ENCODE data around the gene WDR93. TPM values are rescaled to one million over a fixed set of nuclear protein-coding genes. Genes with fewer than 3 reads are reported as not detected.
A peak's percentile ranks its signal among the peaks of the same experiment; 100 is the strongest.

Gene WDR93
- total RNA-seq, 2 donors from 2014 or later = 0.24 to 0.64 TPM

GRCh38 chr15:89746386-89746780 lies 55.8 kb downstream of the WDR93 start:
- Mint-ChIP-seq H3K27ac (no peak overlapping the region), H3K4me3 (no peak overlapping the region), H3K27me3 (ENCODE audit: insufficient read depth) (peaks cover 9% of the 10 kb centered on the region), H3K9me3 (no peaks in the 10 kb centered on the region), H3K36me3 (ENCODE audit: low read depth) (no peaks in the 10 kb centered on the region), H3K4me1 (no peaks in the 10 kb centered on the region)
- Histone ChIP-seq H3K9me3 (ENCODE audit: control insufficient read depth, low read length) (no peaks in the 10 kb centered on the region), H3K36me3 (ENCODE audit: control insufficient read depth, insufficient read depth, low read length) (no peaks in the 10 kb centered on the region), H3K9ac (ENCODE audit: extremely low read depth, low read length, poor library complexity, severe bottlenecking) (no peak overlapping the region), H3K4me1 (ENCODE audit: control insufficient read depth, insufficient read depth, low read length) (no peaks in the 10 kb centered on the region), H3K27me3 (ENCODE audit: control insufficient read depth, insufficient read depth, low read length, poor library complexity, severe bottlenecking) (peaks cover 69% of the 10 kb centered on the region), H3K4me3 (ENCODE audit: low read length) (no peak overlapping the region), H3K27ac (ENCODE audit: low read depth, low read length) (no peak overlapping the region)
- 79 to 80% methylated on average over 1 to 9 of the region's 9 CpGs for WGBS, 2 experiments (ENCODE audit: insufficient coverage in 1 of 2, insufficient read length in 1 of 2)
- DNase-seq = no peak
- TF ChIP-seq CTCF (conservative IDR thresholded peaks at IDR 0.05) = no peak

GRCh38 chr15:89747708-89748682 lies 57.4 kb downstream of the WDR93 start:
- Histone ChIP-seq H3K4me3 (ENCODE audit: low read length) (no peak overlapping the region), H3K27ac (ENCODE audit: low read depth, low read length) (no peak overlapping the region), H3K9ac (ENCODE audit: extremely low read depth, low read length, poor library complexity, severe bottlenecking) (no peak overlapping the region), H3K9me3 (ENCODE audit: control insufficient read depth, low read length) (no peaks in the 10 kb centered on the region), H3K36me3 (ENCODE audit: control insufficient read depth, insufficient read depth, low read length) (no peaks in the 10 kb centered on the region), H3K4me1 (ENCODE audit: control insufficient read depth, insufficient read depth, low read length) (no peaks in the 10 kb centered on the region), H3K27me3 (ENCODE audit: control insufficient read depth, insufficient read depth, low read length, poor library complexity, severe bottlenecking) (peaks cover 84% of the 10 kb centered on the region)
- Mint-ChIP-seq H3K27me3 (ENCODE audit: insufficient read depth) (peaks cover 20% of the 10 kb centered on the region), H3K4me1 (no peaks in the 10 kb centered on the region), H3K36me3 (ENCODE audit: low read depth) (no peaks in the 10 kb centered on the region), H3K4me3 (no peak overlapping the region), H3K9me3 (no peaks in the 10 kb centered on the region), H3K27ac (no peak overlapping the region)
- 12 to 22% methylated on average over 13 to 28 of the region's 28 CpGs for WGBS, 2 experiments (ENCODE audit: insufficient coverage in 1 of 2, insufficient read length in 1 of 2)
- TF ChIP-seq CTCF (conservative IDR thresholded peaks at IDR 0.05) = no peak
- peak; percentile 82 for DNase-seq

- Mint-ChIP-seq H3K27me3 (ENCODE audit: insufficient read depth) (peaks cover 30% of the 10 kb centered on the region), H3K27ac (no peak overlapping the region), H3K4me3 (no peak overlapping the region), H3K9me3 (no peaks in the 10 kb centered on the region), H3K36me3 (ENCODE audit: low read depth) (no peaks in the 10 kb centered on the region), H3K4me1 (no peaks in the 10 kb centered on the region)
- Histone ChIP-seq H3K4me3 (ENCODE audit: low read length) (no peak overlapping the region), H3K9ac (ENCODE audit: extremely low read depth, low read length, poor library complexity, severe bottlenecking) (no peak overlapping the region), H3K4me1 (ENCODE audit: control insufficient read depth, insufficient read depth, low read length) (no peaks in the 10 kb centered on the region), H3K9me3 (ENCODE audit: control insufficient read depth, low read length) (no peaks in the 10 kb centered on the region), H3K27me3 (ENCODE audit: control insufficient read depth, insufficient read depth, low read length, poor library complexity, severe bottlenecking) (peaks cover 94% of the 10 kb centered on the region), H3K27ac (ENCODE audit: low read depth, low read length) (no peak overlapping the region), H3K36me3 (ENCODE audit: control insufficient read depth, insufficient read depth, low read length) (no peaks in the 10 kb centered on the region)
- TF ChIP-seq CTCF (conservative IDR thresholded peaks at IDR 0.05) = no peak
- WGBS, 2 experiments (ENCODE audit: insufficient coverage in 1 of 2, insufficient read length in 1 of 2) = 49 to 67% methylated on average over 4 to 7 of the region's 7 CpGs
- peak; percentile 54 for DNase-seq
Measured at GRCh38 chr15:89749054-89749453, 58.4 kb downstream of the WDR93 start.
